ENCODE measurements around the gene RAI1. TPM values are rescaled to one million over a fixed set of nuclear protein-coding genes. Genes with fewer than 3 reads are reported as not detected.
A peak's percentile ranks its signal among the peaks of the same experiment; 100 is the strongest.

The RAI1 gene
- total and polyA plus RNA-seq, 2 of the 13 experiments (the other 11 are each of a cell fraction or from before 2014, with no cell fraction given) = 3.4 to 5.2 TPM

DNA sequence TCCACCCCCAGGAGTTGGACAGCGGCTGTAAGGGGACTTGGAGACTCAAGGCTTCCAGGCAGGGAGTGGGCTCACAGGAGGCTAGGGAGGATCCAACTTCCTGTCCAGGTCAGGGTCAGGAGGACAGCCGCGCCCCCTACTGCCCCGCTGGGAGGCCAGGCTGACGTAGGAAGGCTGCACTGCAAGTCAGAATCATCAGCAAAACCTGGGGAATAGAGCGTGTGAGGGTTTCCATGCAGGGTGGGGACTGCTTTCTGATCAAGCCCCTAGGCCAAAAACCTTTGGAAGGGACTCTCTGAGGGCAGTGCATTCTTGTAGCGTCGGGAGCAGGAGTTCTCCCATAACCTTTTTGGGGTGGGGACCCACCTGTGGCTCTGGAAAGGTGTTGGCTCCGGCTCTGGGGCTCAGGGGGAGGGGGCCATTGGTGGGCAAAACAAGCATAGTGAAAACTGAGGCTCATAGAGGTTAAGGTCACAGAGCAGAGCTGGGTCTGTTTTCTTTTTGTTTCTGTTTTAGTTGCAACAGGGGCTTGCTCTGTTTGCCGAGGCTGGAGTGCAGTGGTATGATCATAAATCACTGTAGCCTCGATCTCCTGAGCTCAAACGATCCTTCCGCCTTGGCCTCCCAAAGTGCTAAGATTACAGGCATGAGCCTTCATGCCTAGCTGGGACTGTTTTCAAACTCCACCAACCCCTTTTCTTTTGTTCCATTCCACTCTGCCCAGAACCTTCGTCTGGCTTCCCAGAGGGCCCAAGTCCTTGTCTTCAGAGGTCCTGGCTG lies 22.1 kb downstream of the RAI1 start (continued):
- no peak; the same call in 1 of the 2 replicates for TF ChIP-seq GMEB1 (CRISPR knock-in tag; IDR thresholded peaks at IDR 0.05; ENCODE audit: borderline replicate concordance)
- TF ChIP-seq ATF7 (IDR thresholded peaks at IDR 0.05) = no peak
- TF ChIP-seq ATF7 (CRISPR knock-in tag; IDR thresholded peaks at IDR 0.05) = no peak
- TF ChIP-seq RNF2 (conservative IDR thresholded peaks at IDR 0.05; ENCODE audit: low read depth) = no peak
- TF ChIP-seq ZFYVE20 (CRISPR knock-in tag; IDR thresholded peaks at IDR 0.05; ENCODE audit: borderline replicate concordance, low read depth) = no peak
- TF ChIP-seq RXRA (CRISPR knock-in tag; IDR thresholded peaks at IDR 0.05) = no peak
- no peak for TF ChIP-seq SIN3B (IDR thresholded peaks at IDR 0.05; ENCODE audit: low read length)
- TF ChIP-seq ZFX (CRISPR knock-in tag; IDR thresholded peaks at IDR 0.05; ENCODE audit: low read depth) = peak; percentile 41; the same call in 1 of the 2 replicates
- TF ChIP-seq RBFOX2 (IDR thresholded peaks at IDR 0.05; ENCODE audit: low read depth, low read length) = no peak
- TF ChIP-seq, protein P1, sequence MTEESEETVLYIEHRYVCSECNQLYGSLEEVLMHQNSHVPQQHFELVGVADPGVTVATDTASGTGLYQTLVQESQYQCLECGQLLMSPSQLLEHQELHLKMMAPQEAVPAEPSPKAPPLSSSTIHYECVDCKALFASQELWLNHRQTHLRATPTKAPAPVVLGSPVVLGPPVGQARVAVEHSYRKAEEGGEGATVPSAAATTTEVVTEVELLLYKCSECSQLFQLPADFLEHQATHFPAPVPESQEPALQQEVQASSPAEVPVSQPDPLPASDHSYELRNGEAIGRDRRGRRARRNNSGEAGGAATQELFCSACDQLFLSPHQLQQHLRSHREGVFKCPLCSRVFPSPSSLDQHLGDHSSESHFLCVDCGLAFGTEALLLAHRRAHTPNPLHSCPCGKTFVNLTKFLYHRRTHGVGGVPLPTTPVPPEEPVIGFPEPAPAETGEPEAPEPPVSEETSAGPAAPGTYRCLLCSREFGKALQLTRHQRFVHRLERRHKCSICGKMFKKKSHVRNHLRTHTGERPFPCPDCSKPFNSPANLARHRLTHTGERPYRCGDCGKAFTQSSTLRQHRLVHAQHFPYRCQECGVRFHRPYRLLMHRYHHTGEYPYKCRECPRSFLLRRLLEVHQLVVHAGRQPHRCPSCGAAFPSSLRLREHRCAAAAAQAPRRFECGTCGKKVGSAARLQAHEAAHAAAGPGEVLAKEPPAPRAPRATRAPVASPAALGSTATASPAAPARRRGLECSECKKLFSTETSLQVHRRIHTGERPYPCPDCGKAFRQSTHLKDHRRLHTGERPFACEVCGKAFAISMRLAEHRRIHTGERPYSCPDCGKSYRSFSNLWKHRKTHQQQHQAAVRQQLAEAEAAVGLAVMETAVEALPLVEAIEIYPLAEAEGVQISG (CRISPR knock-in tag; IDR thresholded peaks at IDR 0.05) = peak; percentile 44; the same call in 1 of the 2 replicates
- TF ChIP-seq ZNF543 (CRISPR knock-in tag; IDR thresholded peaks at IDR 0.05) = no peak
- TF ChIP-seq, protein P2, sequence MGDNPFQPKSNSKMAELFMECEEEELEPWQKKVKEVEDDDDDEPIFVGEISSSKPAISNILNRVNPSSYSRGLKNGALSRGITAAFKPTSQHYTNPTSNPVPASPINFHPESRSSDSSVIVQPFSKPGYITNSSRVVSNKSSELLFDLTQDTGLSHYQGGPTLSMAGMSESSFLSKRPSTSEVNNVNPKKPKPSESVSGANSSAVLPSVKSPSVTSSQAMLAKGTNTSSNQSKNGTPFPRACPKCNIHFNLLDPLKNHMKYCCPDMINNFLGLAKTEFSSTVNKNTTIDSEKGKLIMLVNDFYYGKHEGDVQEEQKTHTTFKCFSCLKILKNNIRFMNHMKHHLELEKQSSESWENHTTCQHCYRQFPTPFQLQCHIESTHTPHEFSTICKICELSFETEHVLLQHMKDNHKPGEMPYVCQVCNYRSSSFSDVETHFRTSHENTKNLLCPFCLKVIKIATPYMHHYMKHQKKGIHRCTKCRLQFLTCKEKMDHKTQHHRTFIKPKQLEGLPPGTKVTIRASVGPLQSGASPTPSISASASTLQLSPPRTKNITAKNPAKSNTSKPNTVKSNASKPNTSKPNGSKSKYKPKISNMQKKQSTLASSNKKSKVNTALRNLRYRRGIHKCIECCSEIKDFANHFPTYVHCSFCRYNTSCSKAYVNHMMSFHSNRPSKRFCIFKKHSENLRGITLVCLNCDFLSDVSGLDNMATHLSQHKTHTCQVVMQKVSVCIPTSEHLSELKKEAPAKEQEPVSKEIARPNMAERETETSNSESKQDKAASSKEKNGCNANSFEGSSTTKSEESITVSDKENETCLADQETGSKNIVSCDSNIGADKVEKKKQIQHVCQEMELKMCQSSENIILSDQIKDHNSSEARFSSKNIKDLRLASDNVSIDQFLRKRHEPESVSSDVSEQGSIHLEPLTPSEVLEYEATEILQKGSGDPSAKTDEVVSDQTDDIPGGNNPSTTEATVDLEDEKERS (CRISPR knock-in tag; IDR thresholded peaks at IDR 0.05) = 0 out of 2 replicates have a peak, but pooled peaks have one; percentile 50
- TF ChIP-seq, protein P3, sequence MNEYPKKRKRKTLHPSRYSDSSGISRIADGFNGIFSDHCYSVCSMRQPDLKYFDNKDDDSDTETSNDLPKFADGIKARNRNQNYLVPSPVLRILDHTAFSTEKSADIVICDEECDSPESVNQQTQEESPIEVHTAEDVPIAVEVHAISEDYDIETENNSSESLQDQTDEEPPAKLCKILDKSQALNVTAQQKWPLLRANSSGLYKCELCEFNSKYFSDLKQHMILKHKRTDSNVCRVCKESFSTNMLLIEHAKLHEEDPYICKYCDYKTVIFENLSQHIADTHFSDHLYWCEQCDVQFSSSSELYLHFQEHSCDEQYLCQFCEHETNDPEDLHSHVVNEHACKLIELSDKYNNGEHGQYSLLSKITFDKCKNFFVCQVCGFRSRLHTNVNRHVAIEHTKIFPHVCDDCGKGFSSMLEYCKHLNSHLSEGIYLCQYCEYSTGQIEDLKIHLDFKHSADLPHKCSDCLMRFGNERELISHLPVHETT (CRISPR knock-in tag; conservative IDR thresholded peaks at IDR 0.05) = no peak
- 0 out of 2 replicates have a peak, but pooled peaks have one; percentile 20 for TF ChIP-seq ZNF501 (CRISPR knock-in tag; IDR thresholded peaks at IDR 0.05)
- TF ChIP-seq CREB3 (CRISPR knock-in tag; IDR thresholded peaks at IDR 0.05) = no peak
- no peak for TF ChIP-seq SMARCE1 (IDR thresholded peaks at IDR 0.05; ENCODE audit: borderline replicate concordance)
- TF ChIP-seq MEF2D (CRISPR knock-in tag; IDR thresholded peaks at IDR 0.05) = peak; percentile 64; the same call in 1 of the 2 replicates
- peak; percentile 25; the same call in 1 of the 2 replicates for TF ChIP-seq PHF20 (CRISPR knock-in tag; IDR thresholded peaks at IDR 0.05)

Measured in HepG2 (cell line).